OCI-LY3 (cell line): ENCODE measurements around the gene KBTBD3.

Source experiments
- CTCF ChIP-seq: fragments of 200-600, 300-600 bp; sonication (generic); IDR thresholded peaks from 2 replicates; pipeline ENCODE4 v1.5.1; 2014; ENCODE audit warnings: antibody characterized with exemption, low read length, low read depth
- EZH2phosphoT487 ChIP-seq: fragments of 200-600 bp; shearing (Covaris generic); IDR thresholded peaks from 2 replicates; pipeline ENCODE4 v1.6.1; 2018; ENCODE audit warnings: antibody characterized with exemption, mixed run types, low read depth

GRCh38 chr11:106082096-106082495, 4.9 kb upstream of the KBTBD3 start:
- TF ChIP-seq CTCF (no peak), EZH2phosphoT487 (no peak)
